ENCODE data around the gene MEGF9.

DNA sequence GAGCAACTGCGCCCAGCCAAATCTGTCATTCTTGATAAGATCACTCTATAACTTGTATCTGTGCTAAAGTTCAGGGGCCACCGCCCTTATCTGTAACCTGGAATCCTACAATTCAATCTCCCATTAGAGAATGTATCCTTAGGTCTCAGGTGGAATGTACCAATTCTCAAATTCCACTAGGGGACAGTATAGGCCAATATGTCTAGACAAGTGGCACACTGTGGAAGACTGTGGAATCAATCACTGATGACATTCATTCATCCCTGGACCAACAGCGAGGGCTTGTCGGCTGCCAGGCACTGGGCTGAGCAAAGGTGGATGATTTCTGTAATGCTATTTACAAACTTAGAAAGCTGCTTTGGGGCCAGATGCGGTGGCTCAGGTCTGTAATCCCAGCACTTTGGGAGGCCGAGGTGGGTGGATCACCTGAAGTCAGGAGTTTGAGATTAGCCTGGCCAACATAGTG lies 28.7 kb upstream of the MEGF9 start:
- TF ChIP-seq CTCF (IDR thresholded peaks at IDR 0.05; ENCODE audit: insufficient read depth, low read length, poor library complexity, severe bottlenecking): peak; percentile 45
- TF ChIP-seq EZH2phosphoT487 (conservative IDR thresholded peaks at IDR 0.05; ENCODE audit: low read length): no peak

Data from SU-DHL-6 (cell line).